HepG2 (cell line): ENCODE results near the gene HAGH. TPM values are rescaled to one million over a fixed set of nuclear protein-coding genes. Genes with fewer than 3 reads are reported as not detected.

ENCODE experiments used
- GTF3A ChIP-seq: sonication (generic); formaldehyde crosslinking; conservative IDR thresholded peaks from 2 replicates; pipeline ENCODE4 v1.4.0; 2020; ENCODE audit warnings: mild to moderate bottlenecking, missing genetic modification reagents
- SRSF4 ChIP-seq: fragments of 200-400 bp; formaldehyde crosslinking; IDR thresholded peaks from one replicate; pipeline ENCODE4 v1.6.1; 2018; ENCODE audit warnings: mild to moderate bottlenecking, low read depth, low read length, moderate library complexity; ENCODE audit not compliant: poor library complexity, severe bottlenecking
- STAG1 ChIP-seq: sonication (generic); formaldehyde crosslinking; IDR thresholded peaks from 2 replicates; pipeline ENCODE4 v1.4.0; 2020; ENCODE audit warnings: missing genetic modification reagents
- SUZ12 ChIP-seq: fragments of 150-350 bp; IDR thresholded peaks from 2 replicates; pipeline ENCODE4 v1.6.1; 2014; ENCODE audit warnings: low read depth, low read length
- U2AF2 ChIP-seq: fragments of 200-400 bp; formaldehyde crosslinking; IDR thresholded peaks from 2 replicates; pipeline ENCODE4 v1.6.1; 2017; ENCODE audit warnings: low read depth, mild to moderate bottlenecking, low read length
- ZFX ChIP-seq: sonication (generic); formaldehyde crosslinking; IDR thresholded peaks from 2 replicates; pipeline ENCODE4 v1.4.0; 2020; ENCODE audit warnings: mild to moderate bottlenecking, low read depth, missing genetic modification reagents, moderate library complexity
- ZNF292 ChIP-seq: sonication (generic); formaldehyde crosslinking; IDR thresholded peaks from 2 replicates; pipeline ENCODE4 v1.8.1; 2022; ENCODE audit warnings: mild to moderate bottlenecking, low read depth, missing genetic modification reagents, borderline replicate concordance
- ZNF7 ChIP-seq: IDR thresholded peaks from 2 replicates; pipeline ENCODE4 v1.6.1; 2016; ENCODE audit warnings: missing biosample characterization, missing genetic modification reagents
- polyA plus RNA-seq, 8 experiments: library from polyadenylated mRNA; depleted of rRNA in 3 of 8; stranded (reverse) in 7 of 8; unstranded in 1 of 8; fragments of >200 nt; fragmentation: Illumina TruSeq in 4 of 8; extraction: Trizol in 4 of 8; gene quantifications; 2 replicates each; pipeline versions ENCODE4 v1.2.1 to v1.2.3, GENCODE V29; 2011 to 2016; ENCODE audit warnings: low read depth in 4 of 8, missing spikeins in 1 of 8, mixed read lengths in 1 of 8; ENCODE audit not compliant: insufficient read depth in 1 of 8
- total RNA-seq, 5 experiments: library from RNA; depleted of rRNA; stranded (reverse); fragments of >200 nt; fragmentation: Illumina TruSeq; extraction: Trizol; gene quantifications; 2 replicates each; pipeline ENCODE4 v1.2.3, GENCODE V29; 2016; ENCODE audit warnings: low read depth in 1 of 5
- TF ChIP-seq, protein P1 (sequence below): sonication (generic); formaldehyde crosslinking; IDR thresholded peaks from 2 replicates; pipeline ENCODE4 v1.4.0; 2020; ENCODE audit warnings: missing genetic modification reagents, borderline replicate concordance
- TF ChIP-seq, protein P2 (sequence below): IDR thresholded peaks from 2 replicates; pipeline ENCODE4 v1.4.0; 2020; ENCODE audit warnings: mild to moderate bottlenecking, missing genetic modification reagents
- TF ChIP-seq, protein P3 (sequence below): IDR thresholded peaks from 2 replicates; pipeline ENCODE4 v1.6.1; 2012; ENCODE audit warnings: low read depth, low read length, improper control_type of control experiment
- TF ChIP-seq, protein P4 (sequence below): sonication (generic); formaldehyde crosslinking; IDR thresholded peaks from 2 replicates; pipeline ENCODE4 v1.4.0; 2020; ENCODE audit warnings: missing genetic modification reagents
- TF ChIP-seq, protein P5 (sequence below): sonication (generic); formaldehyde crosslinking; IDR thresholded peaks from 2 replicates; pipeline ENCODE4 v1.4.0; 2020; ENCODE audit warnings: missing genetic modification reagents, low read depth, mild to moderate bottlenecking, borderline replicate concordance
- TF ChIP-seq, protein P6 (sequence below): sonication (generic); formaldehyde crosslinking; IDR thresholded peaks from 2 replicates; pipeline ENCODE4 v1.4.0; 2020; ENCODE audit warnings: low read depth, mild to moderate bottlenecking, missing genetic modification reagents
- TF ChIP-seq, protein P7 (sequence below): sonication (generic); formaldehyde crosslinking; IDR thresholded peaks from 2 replicates; pipeline ENCODE4 v1.9.0; 2022; ENCODE audit warnings: low read depth, missing genetic modification reagents

HAGH gene
- total and polyA plus RNA-seq, 2 of the 13 experiments (the other 11 are each of a cell fraction or from before 2014, with no cell fraction given), result 70.4 to 95.4 TPM

DNA sequence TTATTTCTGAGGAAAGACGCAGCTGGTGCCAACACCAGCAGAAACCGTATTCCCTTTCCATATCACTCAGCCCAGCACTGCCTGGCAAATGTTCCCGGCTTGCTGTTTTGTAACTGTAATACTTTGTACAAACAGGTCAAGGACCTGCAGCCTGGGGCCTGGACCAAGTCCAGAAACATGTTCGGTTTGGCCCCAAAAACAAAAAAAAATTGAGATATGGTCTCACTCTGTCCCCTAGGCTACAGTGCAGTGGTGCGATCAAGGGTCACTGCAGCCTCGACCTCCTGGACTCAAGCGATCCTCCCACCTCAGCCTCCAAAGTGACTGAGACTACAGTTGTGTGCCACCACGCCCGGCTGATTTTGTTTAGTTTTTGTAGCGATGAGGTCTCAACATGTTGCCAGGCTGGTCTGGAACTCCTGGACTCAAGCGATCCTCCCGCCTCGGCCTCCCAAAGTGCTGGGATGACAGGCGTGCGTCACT lies 1.2 kb downstream of the HAGH start (continued):
- TF ChIP-seq ZNF292 (peak; percentile 76), GTF3A (no peak), STAG1 (no peak), U2AF2 (no peak), SRSF4 (no peak), SUZ12 (no peak), ZFX (no peak), ZNF7 (CRISPR knock-in tag) (no peak)
- TF ChIP-seq, protein P1, sequence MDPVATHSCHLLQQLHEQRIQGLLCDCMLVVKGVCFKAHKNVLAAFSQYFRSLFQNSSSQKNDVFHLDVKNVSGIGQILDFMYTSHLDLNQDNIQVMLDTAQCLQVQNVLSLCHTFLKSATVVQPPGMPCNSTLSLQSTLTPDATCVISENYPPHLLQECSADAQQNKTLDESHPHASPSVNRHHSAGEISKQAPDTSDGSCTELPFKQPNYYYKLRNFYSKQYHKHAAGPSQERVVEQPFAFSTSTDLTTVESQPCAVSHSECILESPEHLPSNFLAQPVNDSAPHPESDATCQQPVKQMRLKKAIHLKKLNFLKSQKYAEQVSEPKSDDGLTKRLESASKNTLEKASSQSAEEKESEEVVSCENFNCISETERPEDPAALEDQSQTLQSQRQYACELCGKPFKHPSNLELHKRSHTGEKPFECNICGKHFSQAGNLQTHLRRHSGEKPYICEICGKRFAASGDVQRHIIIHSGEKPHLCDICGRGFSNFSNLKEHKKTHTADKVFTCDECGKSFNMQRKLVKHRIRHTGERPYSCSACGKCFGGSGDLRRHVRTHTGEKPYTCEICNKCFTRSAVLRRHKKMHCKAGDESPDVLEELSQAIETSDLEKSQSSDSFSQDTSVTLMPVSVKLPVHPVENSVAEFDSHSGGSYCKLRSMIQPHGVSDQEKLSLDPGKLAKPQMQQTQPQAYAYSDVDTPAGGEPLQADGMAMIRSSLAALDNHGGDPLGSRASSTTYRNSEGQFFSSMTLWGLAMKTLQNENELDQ (CRISPR knock-in tag), result no peak
- TF ChIP-seq, protein P2, sequence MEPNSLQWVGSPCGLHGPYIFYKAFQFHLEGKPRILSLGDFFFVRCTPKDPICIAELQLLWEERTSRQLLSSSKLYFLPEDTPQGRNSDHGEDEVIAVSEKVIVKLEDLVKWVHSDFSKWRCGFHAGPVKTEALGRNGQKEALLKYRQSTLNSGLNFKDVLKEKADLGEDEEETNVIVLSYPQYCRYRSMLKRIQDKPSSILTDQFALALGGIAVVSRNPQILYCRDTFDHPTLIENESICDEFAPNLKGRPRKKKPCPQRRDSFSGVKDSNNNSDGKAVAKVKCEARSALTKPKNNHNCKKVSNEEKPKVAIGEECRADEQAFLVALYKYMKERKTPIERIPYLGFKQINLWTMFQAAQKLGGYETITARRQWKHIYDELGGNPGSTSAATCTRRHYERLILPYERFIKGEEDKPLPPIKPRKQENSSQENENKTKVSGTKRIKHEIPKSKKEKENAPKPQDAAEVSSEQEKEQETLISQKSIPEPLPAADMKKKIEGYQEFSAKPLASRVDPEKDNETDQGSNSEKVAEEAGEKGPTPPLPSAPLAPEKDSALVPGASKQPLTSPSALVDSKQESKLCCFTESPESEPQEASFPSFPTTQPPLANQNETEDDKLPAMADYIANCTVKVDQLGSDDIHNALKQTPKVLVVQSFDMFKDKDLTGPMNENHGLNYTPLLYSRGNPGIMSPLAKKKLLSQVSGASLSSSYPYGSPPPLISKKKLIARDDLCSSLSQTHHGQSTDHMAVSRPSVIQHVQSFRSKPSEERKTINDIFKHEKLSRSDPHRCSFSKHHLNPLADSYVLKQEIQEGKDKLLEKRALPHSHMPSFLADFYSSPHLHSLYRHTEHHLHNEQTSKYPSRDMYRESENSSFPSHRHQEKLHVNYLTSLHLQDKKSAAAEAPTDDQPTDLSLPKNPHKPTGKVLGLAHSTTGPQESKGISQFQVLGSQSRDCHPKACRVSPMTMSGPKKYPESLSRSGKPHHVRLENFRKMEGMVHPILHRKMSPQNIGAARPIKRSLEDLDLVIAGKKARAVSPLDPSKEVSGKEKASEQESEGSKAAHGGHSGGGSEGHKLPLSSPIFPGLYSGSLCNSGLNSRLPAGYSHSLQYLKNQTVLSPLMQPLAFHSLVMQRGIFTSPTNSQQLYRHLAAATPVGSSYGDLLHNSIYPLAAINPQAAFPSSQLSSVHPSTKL (CRISPR knock-in tag), result peak; percentile 46; the same call in 1 of the 2 replicates
- TF ChIP-seq, protein P3, sequence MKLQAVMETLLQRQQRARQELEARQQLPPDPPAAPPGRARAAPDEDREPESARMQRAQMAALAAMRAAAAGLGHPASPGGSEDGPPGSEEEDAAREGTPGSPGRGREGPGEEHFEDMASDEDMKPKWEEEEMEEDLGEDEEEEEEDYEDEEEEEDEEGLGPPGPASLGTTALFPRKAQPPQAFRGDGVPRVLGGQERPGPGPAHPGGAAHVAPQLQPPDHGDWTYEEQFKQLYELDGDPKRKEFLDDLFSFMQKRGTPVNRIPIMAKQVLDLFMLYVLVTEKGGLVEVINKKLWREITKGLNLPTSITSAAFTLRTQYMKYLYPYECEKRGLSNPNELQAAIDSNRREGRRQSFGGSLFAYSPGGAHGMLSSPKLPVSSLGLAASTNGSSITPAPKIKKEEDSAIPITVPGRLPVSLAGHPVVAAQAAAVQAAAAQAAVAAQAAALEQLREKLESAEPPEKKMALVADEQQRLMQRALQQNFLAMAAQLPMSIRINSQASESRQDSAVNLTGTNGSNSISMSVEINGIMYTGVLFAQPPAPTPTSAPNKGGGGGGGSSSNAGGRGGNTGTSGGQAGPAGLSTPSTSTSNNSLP, result no peak
- TF ChIP-seq, protein P4, sequence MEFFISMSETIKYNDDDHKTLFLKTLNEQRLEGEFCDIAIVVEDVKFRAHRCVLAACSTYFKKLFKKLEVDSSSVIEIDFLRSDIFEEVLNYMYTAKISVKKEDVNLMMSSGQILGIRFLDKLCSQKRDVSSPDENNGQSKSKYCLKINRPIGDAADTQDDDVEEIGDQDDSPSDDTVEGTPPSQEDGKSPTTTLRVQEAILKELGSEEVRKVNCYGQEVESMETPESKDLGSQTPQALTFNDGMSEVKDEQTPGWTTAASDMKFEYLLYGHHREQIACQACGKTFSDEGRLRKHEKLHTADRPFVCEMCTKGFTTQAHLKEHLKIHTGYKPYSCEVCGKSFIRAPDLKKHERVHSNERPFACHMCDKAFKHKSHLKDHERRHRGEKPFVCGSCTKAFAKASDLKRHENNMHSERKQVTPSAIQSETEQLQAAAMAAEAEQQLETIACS (CRISPR knock-in tag), result no peak
- TF ChIP-seq, protein P5, sequence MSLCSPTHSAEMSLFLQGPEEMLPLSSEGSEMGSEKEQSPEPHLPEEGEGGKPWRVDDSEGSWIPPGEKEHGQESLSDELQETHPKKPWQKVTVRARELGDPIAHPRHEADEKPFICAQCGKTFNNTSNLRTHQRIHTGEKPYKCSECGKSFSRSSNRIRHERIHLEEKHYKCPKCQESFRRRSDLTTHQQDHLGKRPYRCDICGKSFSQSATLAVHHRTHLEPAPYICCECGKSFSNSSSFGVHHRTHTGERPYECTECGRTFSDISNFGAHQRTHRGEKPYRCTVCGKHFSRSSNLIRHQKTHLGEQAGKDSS (CRISPR knock-in tag), result no peak
- TF ChIP-seq, protein P6, sequence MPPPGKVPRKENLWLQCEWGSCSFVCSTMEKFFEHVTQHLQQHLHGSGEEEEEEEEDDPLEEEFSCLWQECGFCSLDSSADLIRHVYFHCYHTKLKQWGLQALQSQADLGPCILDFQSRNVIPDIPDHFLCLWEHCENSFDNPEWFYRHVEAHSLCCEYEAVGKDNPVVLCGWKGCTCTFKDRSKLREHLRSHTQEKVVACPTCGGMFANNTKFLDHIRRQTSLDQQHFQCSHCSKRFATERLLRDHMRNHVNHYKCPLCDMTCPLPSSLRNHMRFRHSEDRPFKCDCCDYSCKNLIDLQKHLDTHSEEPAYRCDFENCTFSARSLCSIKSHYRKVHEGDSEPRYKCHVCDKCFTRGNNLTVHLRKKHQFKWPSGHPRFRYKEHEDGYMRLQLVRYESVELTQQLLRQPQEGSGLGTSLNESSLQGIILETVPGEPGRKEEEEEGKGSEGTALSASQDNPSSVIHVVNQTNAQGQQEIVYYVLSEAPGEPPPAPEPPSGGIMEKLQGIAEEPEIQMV (CRISPR knock-in tag), result peak; percentile 48; the same call in 1 of the 2 replicates
- TF ChIP-seq, protein P7, sequence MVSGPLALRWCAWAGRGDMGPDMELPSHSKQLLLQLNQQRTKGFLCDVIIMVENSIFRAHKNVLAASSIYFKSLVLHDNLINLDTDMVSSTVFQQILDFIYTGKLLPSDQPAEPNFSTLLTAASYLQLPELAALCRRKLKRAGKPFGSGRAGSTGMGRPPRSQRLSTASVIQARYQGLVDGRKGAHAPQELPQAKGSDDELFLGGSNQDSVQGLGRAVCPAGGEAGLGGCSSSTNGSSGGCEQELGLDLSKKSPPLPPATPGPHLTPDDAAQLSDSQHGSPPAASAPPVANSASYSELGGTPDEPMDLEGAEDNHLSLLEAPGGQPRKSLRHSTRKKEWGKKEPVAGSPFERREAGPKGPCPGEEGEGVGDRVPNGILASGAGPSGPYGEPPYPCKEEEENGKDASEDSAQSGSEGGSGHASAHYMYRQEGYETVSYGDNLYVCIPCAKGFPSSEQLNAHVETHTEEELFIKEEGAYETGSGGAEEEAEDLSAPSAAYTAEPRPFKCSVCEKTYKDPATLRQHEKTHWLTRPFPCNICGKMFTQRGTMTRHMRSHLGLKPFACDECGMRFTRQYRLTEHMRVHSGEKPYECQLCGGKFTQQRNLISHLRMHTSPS (CRISPR knock-in tag), result peak; percentile 31; the same call in 1 of the 2 replicates
